ENCODE results near the gene PDZRN3. TPM values are rescaled to one million over a fixed set of nuclear protein-coding genes. Genes with fewer than 3 reads are reported as not detected.

PDZRN3 gene
- total RNA-seq, 1 donor: 0.10 TPM

- Histone ChIP-seq H3K27me3 (ENCODE audit: insufficient read depth, low read length) (no peaks in the 10 kb centered on the region), H3K9me3 (ENCODE audit: low read depth, low read length) (no peaks in the 10 kb centered on the region), H3K4me1 (ENCODE audit: insufficient read depth, low read length) (no peaks in the 10 kb centered on the region), H3K4me3 (ENCODE audit: low read length) (no peak overlapping the region)
These were observed 176.7 kb downstream of the PDZRN3 start for GRCh38 chr3:73448041-73448440.

DNA sequence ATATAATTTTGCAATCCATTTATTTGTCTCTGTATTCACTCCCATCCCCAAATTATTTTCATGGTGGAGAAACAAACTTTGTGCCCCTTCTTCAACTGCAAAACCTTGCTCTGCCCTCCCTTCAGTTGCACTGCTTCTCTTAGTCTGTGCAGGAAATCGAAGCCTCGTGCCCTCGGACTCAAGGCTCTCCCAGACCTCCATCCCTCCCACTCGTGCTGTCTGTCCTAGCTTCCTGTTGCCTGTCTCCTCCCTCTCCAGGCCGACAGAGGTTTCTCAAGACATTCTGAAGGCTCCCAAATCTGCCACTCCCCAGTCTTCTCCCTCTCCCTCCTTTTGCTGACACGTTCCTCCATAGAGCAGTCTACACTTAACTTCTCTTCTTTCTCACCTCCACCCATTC lies 177.6 kb downstream of the PDZRN3 start:
- H3K27me3 ChIP-seq (ENCODE audit: insufficient read depth, low read length): no peaks in the 10 kb centered on the region
- no peaks in the 10 kb centered on the region for H3K4me1 ChIP-seq (ENCODE audit: insufficient read depth, low read length)
- H3K9me3 ChIP-seq (ENCODE audit: low read depth, low read length): no peaks in the 10 kb centered on the region
- H3K4me3 ChIP-seq (ENCODE audit: low read length): no peak overlapping the region

GRCh38 chr3:73446467-73447110 lies 178.2 kb downstream of the PDZRN3 start:
- Histone ChIP-seq H3K27me3 (ENCODE audit: insufficient read depth, low read length) (no peaks in the 10 kb centered on the region), H3K9me3 (ENCODE audit: low read depth, low read length) (no peaks in the 10 kb centered on the region), H3K4me1 (ENCODE audit: insufficient read depth, low read length) (no peaks in the 10 kb centered on the region), H3K4me3 (ENCODE audit: low read length) (no peak overlapping the region)

GRCh38 chr3:73442886-73443285 lies 181.9 kb downstream of the PDZRN3 start:
- no peaks in the 10 kb centered on the region for H3K4me1 ChIP-seq (ENCODE audit: insufficient read depth, low read length)
- no peaks in the 10 kb centered on the region for H3K9me3 ChIP-seq (ENCODE audit: low read depth, low read length)
- no peak overlapping the region for H3K4me3 ChIP-seq (ENCODE audit: low read length)
- H3K27me3 ChIP-seq (ENCODE audit: insufficient read depth, low read length): no peaks in the 10 kb centered on the region

DNA sequence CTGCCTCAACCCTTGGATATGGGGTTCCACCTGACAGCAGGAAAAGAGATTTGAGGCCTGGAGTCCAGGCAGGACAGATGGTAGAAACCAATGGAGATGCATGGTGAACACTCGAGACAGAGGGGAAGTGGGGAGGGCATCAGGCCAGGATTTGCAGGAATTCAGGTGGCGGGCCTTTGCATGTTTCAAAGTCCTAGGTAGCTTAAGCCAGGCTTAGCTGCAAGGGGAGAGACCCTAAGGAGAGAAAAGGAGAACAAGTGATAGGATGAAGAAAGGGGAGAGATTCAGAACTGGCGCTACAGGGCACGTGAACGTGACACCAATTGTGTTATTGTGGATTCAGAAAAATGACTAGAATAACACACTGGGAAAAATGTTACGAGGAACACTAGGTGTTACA lies 182.6 kb downstream of the PDZRN3 start:
- Histone ChIP-seq H3K9me3 (ENCODE audit: low read depth, low read length) (no peaks in the 10 kb centered on the region), H3K4me3 (ENCODE audit: low read length) (no peak overlapping the region), H3K27me3 (ENCODE audit: insufficient read depth, low read length) (no peaks in the 10 kb centered on the region), H3K4me1 (ENCODE audit: insufficient read depth, low read length) (no peaks in the 10 kb centered on the region)

DNA sequence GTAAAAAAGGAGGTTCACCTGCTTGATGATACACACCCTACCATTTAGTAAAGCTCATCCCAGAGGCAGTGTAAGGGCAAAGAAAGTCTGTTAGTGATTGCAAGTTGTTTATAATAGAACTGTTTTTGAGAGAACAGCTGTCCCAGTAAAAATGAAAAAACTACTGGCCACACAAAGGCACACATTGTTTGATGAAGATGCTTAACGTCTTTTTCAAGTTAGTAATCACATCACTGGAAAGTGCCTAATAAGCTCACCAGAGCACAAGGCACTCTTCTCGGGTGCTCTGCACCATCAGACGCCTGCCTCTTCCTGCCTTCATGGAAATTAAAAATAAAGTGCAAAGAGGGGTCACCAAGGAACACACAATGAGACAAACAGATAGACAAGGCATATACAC lies 186.9 kb downstream of the PDZRN3 start:
- no peak overlapping the region for H3K4me3 ChIP-seq (ENCODE audit: low read length)
- H3K4me1 ChIP-seq (ENCODE audit: insufficient read depth, low read length): no peaks in the 10 kb centered on the region
- no peaks in the 10 kb centered on the region for H3K27me3 ChIP-seq (ENCODE audit: insufficient read depth, low read length)
- no peaks in the 10 kb centered on the region for H3K9me3 ChIP-seq (ENCODE audit: low read depth, low read length)

DNA sequence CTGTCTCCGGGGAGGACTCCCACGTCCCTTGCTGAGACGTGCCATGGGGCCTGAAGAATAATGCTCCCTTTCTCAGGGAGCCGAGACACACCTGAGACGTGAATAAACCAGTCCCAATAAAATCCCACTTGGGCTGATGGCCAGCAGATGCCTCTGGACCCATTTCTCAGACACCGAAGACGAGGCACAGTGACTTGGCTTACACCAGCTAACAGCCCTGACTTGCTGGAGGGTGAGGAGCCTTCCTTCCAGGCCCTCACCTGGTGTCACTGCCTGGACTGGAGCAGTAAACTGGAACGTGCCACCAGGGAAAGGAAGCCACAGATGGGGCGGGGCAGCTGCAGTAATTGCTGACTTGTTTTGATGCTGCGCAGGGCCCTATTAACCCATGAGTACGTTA lies 189.7 kb downstream of the PDZRN3 start:
- no peak overlapping the region for H3K4me3 ChIP-seq (ENCODE audit: low read length)
- H3K27me3 ChIP-seq (ENCODE audit: insufficient read depth, low read length): no peaks in the 10 kb centered on the region
- H3K4me1 ChIP-seq (ENCODE audit: insufficient read depth, low read length): no peaks in the 10 kb centered on the region
- no peaks in the 10 kb centered on the region for H3K9me3 ChIP-seq (ENCODE audit: low read depth, low read length)

GRCh38 chr3:73433687-73434086 lies 191.1 kb downstream of the PDZRN3 start:
- Histone ChIP-seq H3K27me3 (ENCODE audit: insufficient read depth, low read length) (no peaks in the 10 kb centered on the region), H3K4me3 (ENCODE audit: low read length) (no peak overlapping the region), H3K9me3 (ENCODE audit: low read depth, low read length) (no peaks in the 10 kb centered on the region), H3K4me1 (ENCODE audit: insufficient read depth, low read length) (no peaks in the 10 kb centered on the region)

- Histone ChIP-seq H3K27me3 (ENCODE audit: insufficient read depth, low read length) (no peaks in the 10 kb centered on the region), H3K9me3 (ENCODE audit: low read depth, low read length) (no peaks in the 10 kb centered on the region), H3K4me1 (ENCODE audit: insufficient read depth, low read length) (no peaks in the 10 kb centered on the region), H3K4me3 (ENCODE audit: low read length) (no peak overlapping the region)
These were observed 191.7 kb downstream of the PDZRN3 start for GRCh38 chr3:73433079-73433478.

- Histone ChIP-seq H3K27me3 (ENCODE audit: insufficient read depth, low read length) (no peaks in the 10 kb centered on the region), H3K4me3 (ENCODE audit: low read length) (no peak overlapping the region), H3K4me1 (ENCODE audit: insufficient read depth, low read length) (no peaks in the 10 kb centered on the region), H3K9me3 (ENCODE audit: low read depth, low read length) (no peaks in the 10 kb centered on the region)
These were observed 192.1 kb downstream of the PDZRN3 start for GRCh38 chr3:73432706-73433032.

DNA sequence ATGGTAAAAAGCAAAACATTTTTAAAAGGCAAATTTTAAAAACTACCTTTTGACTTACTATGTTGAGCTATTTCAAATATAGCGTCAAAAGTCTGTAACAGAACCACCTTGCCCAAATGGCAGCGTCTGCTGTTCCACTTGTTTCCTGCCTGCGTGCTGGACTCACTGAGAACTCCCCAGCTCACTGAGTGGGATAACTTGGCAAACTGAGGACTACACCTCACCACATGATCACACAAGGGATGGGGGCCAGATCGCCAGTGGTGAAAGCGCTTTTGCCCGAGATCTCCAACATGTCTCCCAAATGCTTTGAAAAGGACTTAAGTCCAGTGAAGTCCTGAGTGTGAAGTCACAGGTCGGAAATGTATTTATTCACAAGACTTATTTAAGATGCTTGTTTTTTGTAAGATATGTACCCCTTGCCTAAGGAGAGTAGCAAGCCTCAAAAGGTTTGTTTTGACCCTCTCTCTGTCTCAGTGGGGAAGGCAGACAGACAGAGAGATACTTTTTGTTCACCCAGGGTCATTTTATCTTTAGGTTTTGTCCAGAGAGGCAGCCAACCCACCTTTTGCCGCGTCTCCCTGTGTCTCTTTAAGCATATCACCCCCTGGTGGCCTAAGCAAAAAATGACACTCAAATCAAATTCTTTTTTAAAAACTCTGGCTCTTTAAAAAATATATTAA lies 192.6 kb downstream of the PDZRN3 start:
- H3K4me3 ChIP-seq (ENCODE audit: low read length): no peak overlapping the region

GRCh38 chr3:73431183-73431900 lies 193.4 kb downstream of the PDZRN3 start:
- H3K27me3 ChIP-seq (ENCODE audit: insufficient read depth, low read length): no peaks in the 10 kb centered on the region
- no peaks in the 10 kb centered on the region for H3K4me1 ChIP-seq (ENCODE audit: insufficient read depth, low read length)
- H3K9me3 ChIP-seq (ENCODE audit: low read depth, low read length): no peaks in the 10 kb centered on the region
- no peak overlapping the region for H3K4me3 ChIP-seq (ENCODE audit: low read length)

More for the DNA sequence above, 192.6 kb downstream of the PDZRN3 start:
- H3K9me3 ChIP-seq (ENCODE audit: low read depth, low read length): no peaks in the 10 kb centered on the region
- H3K4me1 ChIP-seq (ENCODE audit: insufficient read depth, low read length): no peaks in the 10 kb centered on the region
- H3K27me3 ChIP-seq (ENCODE audit: insufficient read depth, low read length): no peaks in the 10 kb centered on the region

DNA sequence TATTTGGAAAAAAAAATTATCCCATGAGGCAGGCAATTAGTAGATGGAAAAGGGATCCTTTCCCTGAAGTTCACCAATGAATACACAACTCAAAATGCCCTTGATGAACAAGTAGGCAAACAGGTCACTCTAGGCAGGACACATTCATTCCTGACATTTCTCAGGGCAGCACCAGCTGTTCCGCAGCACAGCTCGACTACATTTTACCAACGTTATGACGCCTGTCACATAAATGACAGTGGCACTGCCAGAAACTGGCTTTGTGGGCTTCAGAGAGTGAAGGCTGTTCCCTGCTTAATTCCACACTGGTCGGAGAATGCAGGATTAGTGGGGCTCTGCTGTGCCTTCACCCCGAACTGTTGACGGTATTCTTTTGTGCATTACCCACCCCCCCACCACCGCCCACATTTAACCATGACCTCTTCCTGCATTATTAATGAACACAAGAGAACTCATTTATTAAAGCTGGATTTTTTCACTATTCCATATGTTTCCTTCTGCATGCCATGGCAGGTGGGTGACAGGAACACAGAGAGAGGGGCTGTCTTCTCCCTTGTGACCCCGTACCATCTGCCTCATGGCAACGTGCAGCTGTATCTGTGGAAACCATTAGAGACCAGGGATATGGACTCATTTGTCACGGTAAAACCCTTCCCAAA lies 197.6 kb downstream of the PDZRN3 start:
- Histone ChIP-seq H3K4me3 (ENCODE audit: low read length) (no peak overlapping the region), H3K9me3 (ENCODE audit: low read depth, low read length) (no peaks in the 10 kb centered on the region)

DNA sequence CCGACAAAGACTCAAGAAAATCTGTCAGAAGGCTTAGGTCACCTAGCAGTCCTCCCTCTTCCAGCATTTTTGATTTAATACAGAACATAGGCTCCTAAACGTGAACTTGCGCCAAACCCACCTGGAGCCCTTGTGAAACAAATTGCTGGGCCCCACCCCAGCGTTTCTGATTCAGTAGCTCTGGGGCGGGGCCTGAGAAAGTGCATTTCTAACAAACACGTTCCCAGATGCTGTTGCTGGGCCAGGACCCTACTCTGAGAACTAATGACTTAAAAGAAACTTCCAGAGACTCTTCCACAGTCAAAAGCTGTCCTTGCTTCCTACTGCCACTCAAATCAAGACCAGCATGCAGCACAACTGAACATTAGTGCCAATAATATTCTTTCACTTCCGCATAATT lies 198.1 kb downstream of the PDZRN3 start:
- H3K9me3 ChIP-seq (ENCODE audit: low read depth, low read length): no peaks in the 10 kb centered on the region
- no peaks in the 10 kb centered on the region for H3K4me1 ChIP-seq (ENCODE audit: insufficient read depth, low read length)
- H3K4me3 ChIP-seq (ENCODE audit: low read length): no peak overlapping the region
- H3K27me3 ChIP-seq (ENCODE audit: insufficient read depth, low read length): peaks cover 3% of the 10 kb centered on the region

More for the DNA sequence above, 197.6 kb downstream of the PDZRN3 start:
- Histone ChIP-seq H3K27me3 (ENCODE audit: insufficient read depth, low read length) (no peaks in the 10 kb centered on the region), H3K4me1 (ENCODE audit: insufficient read depth, low read length) (no peaks in the 10 kb centered on the region)

DNA sequence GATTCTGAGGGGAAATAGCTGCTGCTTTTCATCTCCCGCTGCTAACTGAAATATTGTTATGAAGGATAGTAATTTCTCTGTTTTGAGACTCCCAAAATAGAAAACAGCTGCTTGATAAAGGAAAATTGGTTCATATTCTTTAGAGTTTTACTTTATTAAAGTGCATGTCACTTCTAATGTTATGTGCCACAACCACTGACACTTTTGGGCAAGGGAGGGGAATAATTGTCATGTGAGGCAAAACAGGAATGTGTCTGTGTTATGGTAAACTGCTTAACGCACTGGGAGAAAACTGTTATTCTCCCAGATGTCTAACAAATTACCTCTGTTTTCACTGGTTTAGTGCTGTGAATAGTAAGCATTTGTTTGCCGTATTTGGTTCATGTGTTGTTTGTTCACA lies 201.6 kb downstream of the PDZRN3 start:
- H3K9me3 ChIP-seq (ENCODE audit: low read depth, low read length): no peaks in the 10 kb centered on the region
- no peak overlapping the region for H3K4me3 ChIP-seq (ENCODE audit: low read length)
- H3K27me3 ChIP-seq (ENCODE audit: insufficient read depth, low read length): peaks cover 3% of the 10 kb centered on the region
- H3K4me1 ChIP-seq (ENCODE audit: insufficient read depth, low read length): no peaks in the 10 kb centered on the region

Measured in mononuclear cell (primary cell).